HCT116 (cell line): ENCODE data around the gene RIMBP2. TPM values are rescaled to one million over a fixed set of nuclear protein-coding genes. Genes with fewer than 3 reads are reported as not detected.

Experiments used
- ATAC-seq: fragments of 200-7000 bp; cut with Tn5 transposase; 2 replicates; pipeline ENCODE4 v1.9.1; 2020; ENCODE audit warnings: mild to moderate bottlenecking, moderate library complexity
- BruUV-seq: library from RNA; stranded (reverse); fragments of 400-500 nt; replicated peaks from 2 replicates; lab custom pipeline; 2021; lab: Mats Ljungman, UMichigan
- CTCF ChIA-PET: fragments of 300-600 bp; sonication (Branson Sonifier 250); formaldehyde crosslinking; loops from one replicate; lab custom pipeline; 2021; ENCODE audit warnings: antibody characterized with exemption; lab: Charles Lee
- POLR2A ChIA-PET: fragments of 300-600, 350-600 bp; sonication (Branson Sonifier 250); formaldehyde crosslinking; loops from one replicate; lab custom pipeline; 2021; ENCODE audit warnings: antibody characterized with exemption; lab: Charles Lee
- RAD21 ChIA-PET, 2 experiments: fragments of 300-600 bp; sonication (Branson Sonifier 250); formaldehyde crosslinking; loops; one replicate each; lab custom pipeline; 2023; ENCODE audit warnings: low total read pairs in 2 of 2; ENCODE audit not compliant: uncharacterized antibody in 2 of 2, unreplicated experiment in 2 of 2, low non-redundant PET in 1 of 2; lab: Charles Lee
- DNase-seq: peaks from one replicate; pipeline ENCODE4 v3.0.0-alpha.2; 2010; ENCODE audit warnings: low read depth, low spot score
- H2AFZ ChIP-seq: fragments of 200-600 bp; shearing (Covaris generic), sonication (generic); 2 replicates; pipeline ENCODE4 v1.6.1; 2017; ENCODE audit warnings: low read depth, mixed run types, mixed read lengths, antibody characterized with exemption, low read length; ENCODE audit not compliant: poor library complexity, severe bottlenecking
- H3K27ac ChIP-seq: 2 replicates; pipeline ENCODE4 v1.5.1; 2012; ENCODE audit warnings: low read depth, low read length
- H3K27me3 ChIP-seq: fragments of 200-600 bp; sonication (generic); 2 replicates; pipeline ENCODE4 v1.6.1; 2016; ENCODE audit warnings: mixed run types, low read length, mixed read lengths; ENCODE audit not compliant: insufficient read depth
- H3K36me3 ChIP-seq, 2 experiments: fragments of 200-500 bp in 1 of 2; fragments of 200-600 bp in 1 of 2; sonication (Bioruptor generic) in 1 of 2; sonication (generic) in 1 of 2; 2 replicates each; pipeline versions ENCODE4 v1.5.1 to v1.6.1; 2014 to 2016; ENCODE audit warnings: low read length in 2 of 2, inconsistent platforms in 1 of 2, mixed read lengths in 1 of 2, mixed run types in 1 of 2; ENCODE audit not compliant: insufficient read depth in 2 of 2, control insufficient read depth in 1 of 2
- H3K4me1 ChIP-seq, 2 experiments: fragments of 200-600 bp in 1 of 2; sonication (generic) in 1 of 2; 2 replicates each; pipeline versions ENCODE4 v1.5.1 to v1.6.1; 2012 to 2017; ENCODE audit warnings: low read length in 2 of 2, inconsistent platforms in 1 of 2, mild to moderate bottlenecking in 1 of 2, mixed read lengths in 1 of 2, mixed run types in 1 of 2, moderate library complexity in 1 of 2; ENCODE audit not compliant: insufficient read depth in 2 of 2, control insufficient read depth in 1 of 2
- H3K4me2 ChIP-seq: fragments of 200-600 bp; sonication (generic); 2 replicates; pipeline ENCODE4 v1.6.1; 2017; ENCODE audit warnings: mixed run types, low read length, mixed read lengths
- H3K4me3 ChIP-seq, 2 experiments: fragments of 200-600 bp in 1 of 2; sonication (generic) in 1 of 2; replicated peaks in 1 of 2; 2 replicates each; pipeline ENCODE4 v1.5.1; 2011 to 2016; ENCODE audit warnings: low read length in 2 of 2, control low read depth in 1 of 2, low read depth in 1 of 2, mild to moderate bottlenecking in 1 of 2, mixed read lengths in 1 of 2, mixed run types in 1 of 2
- H3K79me2 ChIP-seq: fragments of 200-600 bp; sonication (generic); 2 replicates; pipeline ENCODE4 v1.6.1; 2017; ENCODE audit warnings: mild to moderate bottlenecking, mixed run types, low read length, moderate library complexity, mixed read lengths; ENCODE audit not compliant: insufficient read depth
- H3K9ac ChIP-seq: fragments of 200-600 bp; sonication (generic); 2 replicates; pipeline ENCODE4 v1.6.1; 2016; ENCODE audit warnings: low read length, mixed read lengths
- H3K9me2 ChIP-seq: fragments of 200-600 bp; sonication (generic), shearing (Covaris generic); 2 replicates; pipeline ENCODE4 v1.6.1; 2017; ENCODE audit warnings: mixed run types, mild to moderate bottlenecking, moderate library complexity; ENCODE audit not compliant: insufficient read depth
- H3K9me3 ChIP-seq, 2 experiments: fragments of 200-500 bp in 1 of 2; fragments of 200-600 bp in 1 of 2; sonication (Bioruptor generic) in 1 of 2; sonication (generic) in 1 of 2; 2 replicates each; pipeline ENCODE4 v1.6.1; 2014 to 2017; ENCODE audit warnings: low read length in 2 of 2, mixed read lengths in 2 of 2, inconsistent platforms in 1 of 2, low read depth in 1 of 2, mild to moderate bottlenecking in 1 of 2, mixed run types in 1 of 2, moderate library complexity in 1 of 2; ENCODE audit not compliant: control insufficient read depth in 1 of 2, insufficient read depth in 1 of 2
- H4K20me1 ChIP-seq: fragments of 200-600 bp; sonication (generic), shearing (Covaris generic); 2 replicates; pipeline ENCODE4 v1.6.1; 2017; ENCODE audit warnings: mixed run types, mild to moderate bottlenecking, moderate library complexity; ENCODE audit not compliant: insufficient read depth
- CBX3 ChIP-seq: IDR thresholded peaks from 2 replicates; pipeline ENCODE4 v1.6.1; 2012; ENCODE audit warnings: low read depth
- CTCF ChIP-seq, 3 experiments: fragments of 200-600 bp in 1 of 3; sonication (generic) in 1 of 3; IDR thresholded peaks in 2 of 3; conservative IDR thresholded peaks in 1 of 3; 2 replicates each; pipeline ENCODE4 v1.5.1; 2012 to 2017; ENCODE audit warnings: low read depth in 2 of 3, low read length in 2 of 3, antibody characterized with exemption in 1 of 3, borderline replicate concordance in 1 of 3, control low read depth in 1 of 3, mild to moderate bottlenecking in 1 of 3, mixed read lengths in 1 of 3, mixed run types in 1 of 3, moderate library complexity in 1 of 3; ENCODE audit not compliant: insufficient read depth in 1 of 3
- EGR1 ChIP-seq: IDR thresholded peaks from 2 replicates; pipeline ENCODE4 v1.6.1; 2012; ENCODE audit warnings: low read depth
- ELF1 ChIP-seq: IDR thresholded peaks from 2 replicates; pipeline ENCODE4 v1.6.1; 2012; ENCODE audit warnings: low read depth, borderline replicate concordance
- EZH2 ChIP-seq: fragments of 200-600 bp; sonication (generic); IDR thresholded peaks from 2 replicates; pipeline ENCODE4 v1.6.1; 2017; ENCODE audit warnings: antibody characterized with exemption, mixed run types
- EZH2phosphoT487 ChIP-seq: fragments of 200-600 bp; IDR thresholded peaks from 2 replicates; pipeline ENCODE4 v1.6.1; 2018; ENCODE audit warnings: antibody characterized with exemption, borderline replicate concordance
- FOSL1 ChIP-seq: IDR thresholded peaks from 2 replicates; pipeline ENCODE4 v1.6.1; 2012; ENCODE audit warnings: low read depth
- JUND ChIP-seq: IDR thresholded peaks from 2 replicates; pipeline ENCODE4 v1.6.1; 2012
- MAX ChIP-seq: IDR thresholded peaks from 2 replicates; pipeline ENCODE4 v1.6.1; 2012
- POLR2A ChIP-seq: IDR thresholded peaks from 2 replicates; pipeline ENCODE4 v1.7.0; 2011; ENCODE audit warnings: borderline replicate concordance; ENCODE audit not compliant: insufficient read depth, insufficient read length; ENCODE audit errors: extremely low read depth
- POLR2AphosphoS5 ChIP-seq: IDR thresholded peaks from 2 replicates; pipeline ENCODE4 v1.6.1; 2011; ENCODE audit warnings: mild to moderate bottlenecking, low read depth, low read length, moderate library complexity
- REST ChIP-seq: IDR thresholded peaks from 2 replicates; pipeline ENCODE4 v1.6.1; 2012; ENCODE audit warnings: low read depth
- SIN3A ChIP-seq: IDR thresholded peaks from 2 replicates; pipeline ENCODE4 v1.6.1; 2012; ENCODE audit warnings: low read depth
- SP1 ChIP-seq: IDR thresholded peaks from 2 replicates; pipeline ENCODE4 v1.6.1; 2012; ENCODE audit warnings: low read depth
- SRF ChIP-seq: IDR thresholded peaks from 2 replicates; pipeline ENCODE4 v1.6.1; 2012; ENCODE audit warnings: low read depth
- TCF7L2 ChIP-seq: IDR thresholded peaks from 2 replicates; pipeline ENCODE4 v1.7.0; 2011; ENCODE audit warnings: borderline replicate concordance, inconsistent platforms; ENCODE audit not compliant: insufficient read depth, insufficient read length; ENCODE audit errors: extremely low read depth
- YY1 ChIP-seq: IDR thresholded peaks from 2 replicates; pipeline ENCODE4 v1.6.1; 2011; ENCODE audit warnings: low read length, low read depth, moderate library complexity, mild to moderate bottlenecking; ENCODE audit not compliant: insufficient replicate concordance; ENCODE audit errors: extremely low read depth
- ZBTB33 ChIP-seq: IDR thresholded peaks from 2 replicates; pipeline ENCODE4 v1.6.1; 2011; ENCODE audit warnings: mild to moderate bottlenecking, low read length, moderate library complexity; ENCODE audit not compliant: insufficient replicate concordance; ENCODE audit errors: extremely low read depth
- ZNF274 ChIP-seq: fragments of 200-500 bp; sonication (Bioruptor generic); IDR thresholded peaks from 2 replicates; pipeline ENCODE4 v1.6.1; 2014; ENCODE audit warnings: mild to moderate bottlenecking, low read depth, low read length, inconsistent platforms
- intact Hi-C: fragments of 100-400 bp; cut with micrococcal nuclease; formaldehyde crosslinking; loops from 2 replicates; pipeline ENCODE4 v1.10.0; 2022
- total RNA-seq: library from RNA; stranded (reverse); gene quantifications from one replicate; pipeline ENCODE4 v1.2.1, GENCODE V29; 2021; ENCODE audit not compliant: unreplicated experiment

The RIMBP2 gene
- total RNA-seq, 1 experiment from 2014 or later, result not detected

GRCh38 chr12:130474599-130475269, 241.4 kb downstream of the RIMBP2 start:
- ChIA-PET RAD21 (no interaction called here), CTCF (no interaction called here), POLR2A (no interaction called here)
- no peaks in the 10 kb centered on the region for H3K9me3 ChIP-seq
- intact Hi-C loops, result no loop called here
- no peaks in the 10 kb centered on the region for H3K4me1 ChIP-seq
- no peak overlapping the region for H2AFZ ChIP-seq
- no peak overlapping the region for H3K4me3 ChIP-seq
- no peaks in the 10 kb centered on the region for H3K79me2 ChIP-seq
- BruUV-seq, result no TSS peak
- TF ChIP-seq CTCF (IDR thresholded peaks at IDR 0.05 in 2 of 3, conservative IDR thresholded peaks at IDR 0.05 in 1 of 3; ENCODE audit: borderline replicate concordance in 1 of 3, insufficient read depth in 1 of 3, low read depth in 2 of 3, low read length in 2 of 3), result no peak
- TF ChIP-seq YY1, result no peak
- no peak for TF ChIP-seq MAX
- no peak for TF ChIP-seq TCF7L2
- TF ChIP-seq SP1, result no peak
- TF ChIP-seq ZBTB33, result no peak
- TF ChIP-seq POLR2AphosphoS5, result no peak
- no peak for TF ChIP-seq EGR1
- no peak for TF ChIP-seq CBX3
- TF ChIP-seq EZH2, result no peak
- no peak for TF ChIP-seq ZNF274
- no peak for TF ChIP-seq REST
- TF ChIP-seq SIN3A, result no peak
- no peak for TF ChIP-seq JUND
- TF ChIP-seq FOSL1, result no peak
- TF ChIP-seq POLR2A, result no peak
- no peak for TF ChIP-seq ELF1
- no peak for TF ChIP-seq SRF
- TF ChIP-seq EZH2phosphoT487, result no peak
- H3K27ac ChIP-seq, result no peak overlapping the region
- no peaks in the 10 kb centered on the region for H4K20me1 ChIP-seq
- ATAC-seq (no peak), DNase-seq (no peak)
- no peaks in the 10 kb centered on the region for H3K9me2 ChIP-seq
- H3K4me2 ChIP-seq, result no peak overlapping the region
- no peak overlapping the region for H3K9ac ChIP-seq
- H3K36me3 ChIP-seq, result no peaks in the 10 kb centered on the region
- H3K27me3 ChIP-seq, result 0 out of 2 replicates have a peak, but pooled peaks cover 4% of the 10 kb centered on the region
